Common myeloid progenitor, CD34-positive (primary cell): ENCODE data around the gene S100A3.
"Not testable (repeated sequence)": the region's sequence is repeated elsewhere in the genome, so short reads cannot be mapped to it uniquely, and the experiment has no call there.

Source experiments
- CTCF ChIA-PET: fragments of 350-600 bp; sonication (Branson Sonifier 250); formaldehyde crosslinking; loops from one replicate; lab custom pipeline; 2021; ENCODE audit warnings: antibody characterized with exemption; lab: Charles Lee
- POLR2A ChIA-PET: fragments of 350-600 bp; sonication (Branson Sonifier 250); formaldehyde crosslinking; loops from one replicate; lab custom pipeline; 2021; ENCODE audit warnings: antibody characterized with exemption; lab: Charles Lee
- DNase-seq, 3 donors: peaks; one replicate each; pipeline versions ENCODE4 v3.0.0 to v3.0.0-alpha.2; 2013
- H3K27ac ChIP-seq, 2 experiments: 1 replicate in 1 of 2; 2 replicates in 1 of 2; pipeline ENCODE4 v1.7.0; 2013; ENCODE audit warnings: inconsistent platforms in 2 of 2, low read length in 2 of 2, mild to moderate bottlenecking in 2 of 2, low read depth in 1 of 2, moderate library complexity in 1 of 2; ENCODE audit not compliant: severe bottlenecking in 2 of 2, insufficient read depth in 1 of 2, poor library complexity in 1 of 2
- H3K27me3 ChIP-seq, 5 experiments: replicated peaks in 2 of 5; 1 replicate in 3 of 5; 2 replicates in 2 of 5; pipeline versions ENCODE4 v1.6.1 to v1.7.0; 2013; ENCODE audit warnings: low read length in 4 of 5, mild to moderate bottlenecking in 2 of 5, moderate library complexity in 2 of 5, inconsistent platforms in 1 of 5; ENCODE audit not compliant: insufficient read depth in 5 of 5, control insufficient read depth in 4 of 5
- H3K36me3 ChIP-seq, 4 experiments: 1 replicate in 2 of 4; 2 replicates in 2 of 4; pipeline versions ENCODE4 v1.6.1 to v1.7.0; 2013; ENCODE audit warnings: low read length in 3 of 4, control low read depth in 1 of 4, mild to moderate bottlenecking in 1 of 4; ENCODE audit not compliant: control insufficient read depth in 4 of 4, insufficient read depth in 4 of 4
- H3K4me1 ChIP-seq, 4 experiments: 1 replicate in 3 of 4; 2 replicates in 1 of 4; pipeline versions ENCODE4 v1.6.1 to v1.7.1; 2013; ENCODE audit warnings: low read length in 3 of 4, mild to moderate bottlenecking in 3 of 4, control low read depth in 1 of 4, inconsistent platforms in 1 of 4, moderate library complexity in 1 of 4; ENCODE audit not compliant: control insufficient read depth in 4 of 4, insufficient read depth in 4 of 4; ENCODE audit errors: control extremely low read depth in 1 of 4
- H3K4me3 ChIP-seq, 7 experiments: 1 replicate in 4 of 7; 2 replicates in 3 of 7; pipeline versions ENCODE4 v1.5.1 to v1.7.0; 2013; ENCODE audit warnings: mild to moderate bottlenecking in 7 of 7, low read length in 6 of 7, moderate library complexity in 6 of 7, inconsistent platforms in 2 of 7, low read depth in 2 of 7, control low read depth in 1 of 7; ENCODE audit not compliant: insufficient read depth in 4 of 7, control insufficient read depth in 1 of 7; ENCODE audit errors: extremely low read depth in 1 of 7
- H3K9me3 ChIP-seq, 5 experiments: 1 replicate in 4 of 5; 2 replicates in 1 of 5; pipeline versions ENCODE4 v1.6.1 to v1.7.1; 2013; ENCODE audit warnings: low read length in 4 of 5, mild to moderate bottlenecking in 2 of 5, inconsistent platforms in 1 of 5, low read depth in 1 of 5, moderate library complexity in 1 of 5; ENCODE audit not compliant: control insufficient read depth in 4 of 5, insufficient read depth in 2 of 5; ENCODE audit errors: control extremely low read depth in 1 of 5
- WGBS: methylation state at CpG from one replicate; pipeline ENCODE4 v1.1.5; 2013; ENCODE audit not compliant: insufficient coverage; 5-methylcytosine and 5-hydroxymethylcytosine counted together

Gene S100A3

GRCh38 chr1:153587314-153587713 lies 38.3 kb upstream of the S100A3 start:
- Histone ChIP-seq H3K27ac (no peak overlapping the region), H3K4me1 (no peaks in the 10 kb centered on the region), H3K27me3 (no peaks in the 10 kb centered on the region), H3K36me3 (no peaks in the 10 kb centered on the region), H3K4me3 (no peak overlapping the region), H3K9me3 (no peaks in the 10 kb centered on the region)
- CTCF ChIA-PET: interaction anchor here (0.7 to 1.8 kb wide), 4 partner anchors 9 to 40 kb away, joined by 3 to 10 read pairs (median 4); partner anchors contain the start of gene S100A13
- POLR2A ChIA-PET: no interaction called here
- 83% methylated on average over 2 of the region's 5 CpGs for WGBS
- no peak for DNase-seq

GRCh38 chr1:153586347-153586746 lies 37.3 kb upstream of the S100A3 start:
- no peaks in the 10 kb centered on the region for H3K4me1 ChIP-seq
- no peaks in the 10 kb centered on the region for H3K9me3 ChIP-seq
- POLR2A ChIA-PET: no interaction called here
- no CpG with 5 or more reads among the region's 1 CpG for WGBS
- H3K27me3 ChIP-seq: no peaks in the 10 kb centered on the region
- no peaks in the 10 kb centered on the region for H3K36me3 ChIP-seq
- no peak overlapping the region for H3K27ac ChIP-seq
- H3K4me3 ChIP-seq: no peak overlapping the region
- CTCF ChIA-PET: interaction anchor here (0.9 to 1.8 kb wide), 4 partner anchors 10 to 18 kb away, joined by 3 to 10 read pairs (median 4); no protein-coding TSS in a partner anchor
- no peak for DNase-seq

- Histone ChIP-seq H3K27ac (no peak overlapping the region), H3K9me3 (no peaks in the 10 kb centered on the region), H3K27me3 (no peaks in the 10 kb centered on the region), H3K4me3 (no peak overlapping the region), H3K4me1 (no peaks in the 10 kb centered on the region), H3K36me3 (no peaks in the 10 kb centered on the region)
- DNase-seq: no peak
- WGBS: 90% methylated on average over 1 of the region's 1 CpG
- POLR2A ChIA-PET: no interaction called here
- CTCF ChIA-PET: no interaction called here
These were observed 35.9 kb upstream of the S100A3 start for GRCh38 chr1:153585006-153585405.

DNA sequence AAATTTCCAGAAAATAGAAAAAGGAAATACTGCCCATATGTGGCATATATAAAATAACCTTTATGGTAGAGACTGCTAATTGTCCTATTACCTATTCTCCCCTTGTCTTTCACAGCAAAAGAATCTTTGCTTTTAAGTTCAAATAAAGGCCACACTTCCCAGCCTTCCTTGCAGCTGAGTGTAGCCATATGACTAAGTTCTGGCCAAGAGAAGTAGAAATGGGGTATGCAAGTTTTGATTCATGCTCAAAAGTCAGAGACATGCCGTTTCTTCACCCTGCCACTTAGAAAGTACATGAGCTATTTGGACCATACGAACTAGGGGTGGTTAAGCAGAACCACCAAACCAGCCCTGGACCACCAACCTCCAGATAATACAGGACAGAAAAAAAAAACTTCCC lies 34.9 kb upstream of the S100A3 start:
- no peak overlapping the region for H3K27ac ChIP-seq
- ChIA-PET CTCF (no interaction called here), POLR2A (no interaction called here)
- no peaks in the 10 kb centered on the region for H3K9me3 ChIP-seq
- 90% methylated on average over 2 of the region's 2 CpGs for WGBS
- no peaks in the 10 kb centered on the region for H3K36me3 ChIP-seq
- no peak overlapping the region for H3K4me3 ChIP-seq
- DNase-seq: no peak
- no peaks in the 10 kb centered on the region for H3K27me3 ChIP-seq
- no peaks in the 10 kb centered on the region for H3K4me1 ChIP-seq

GRCh38 chr1:153583514-153583913 lies 34.5 kb upstream of the S100A3 start:
- POLR2A ChIA-PET, CTCF ChIA-PET, H3K27me3 ChIP-seq, H3K4me1 ChIP-seq, H3K4me3 ChIP-seq, H3K36me3 ChIP-seq, DNase-seq, H3K9me3 ChIP-seq, H3K27ac ChIP-seq: not testable (repeated sequence)
- WGBS: 100% methylated on average over 1 of the region's 3 CpGs

DNA sequence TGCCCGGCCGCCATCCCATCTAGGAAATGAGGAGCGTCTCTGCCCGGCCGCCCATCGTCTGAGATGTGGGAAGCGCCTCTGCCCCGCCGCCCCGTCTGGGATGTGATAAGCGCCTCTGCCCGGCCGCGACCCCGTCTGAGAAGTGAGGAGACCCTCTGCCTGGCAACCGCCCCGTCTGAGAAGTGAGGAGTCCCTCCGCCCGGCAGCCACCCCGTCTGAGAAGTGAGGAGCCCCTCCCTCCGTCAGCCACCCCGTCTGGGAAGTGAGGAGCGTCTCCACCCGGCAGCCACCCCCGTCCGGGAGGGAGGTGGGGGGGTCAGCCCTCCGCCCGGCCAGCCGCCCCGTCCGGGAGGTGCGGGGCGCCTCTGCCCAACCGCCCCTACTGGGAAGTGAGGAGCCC lies 33.8 kb upstream of the S100A3 start:
- H3K36me3 ChIP-seq, H3K27me3 ChIP-seq, H3K27ac ChIP-seq, H3K4me1 ChIP-seq, DNase-seq, POLR2A ChIA-PET, CTCF ChIA-PET, H3K9me3 ChIP-seq, H3K4me3 ChIP-seq: not testable (repeated sequence)
- 95% methylated on average over 11 of the region's 34 CpGs for WGBS

DNA sequence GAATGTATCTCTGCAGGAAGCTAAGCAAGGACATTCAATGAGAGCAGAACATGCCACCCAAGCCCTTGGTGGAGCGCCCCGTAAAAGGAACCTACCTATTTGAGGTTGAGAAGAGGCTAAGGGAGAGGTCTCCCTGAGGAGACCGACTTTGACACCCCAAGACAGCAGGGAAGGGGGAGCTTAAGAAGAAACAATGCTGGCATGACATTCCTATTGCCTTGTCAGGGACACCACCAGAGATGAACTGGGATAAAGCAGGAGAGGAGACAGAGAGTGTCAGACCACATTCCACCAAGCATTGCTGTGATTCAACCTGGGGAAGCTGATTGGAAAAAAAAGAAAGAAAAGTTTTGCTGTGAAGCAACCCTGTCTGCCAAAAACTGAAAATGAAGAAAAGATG lies 29.9 kb upstream of the S100A3 start:
- H3K9me3 ChIP-seq: no peaks in the 10 kb centered on the region
- peaks cover 0 to 8% (median 0%) of the 10 kb centered on the region in 5 experiments for H3K27me3 ChIP-seq
- POLR2A ChIA-PET: no interaction called here
- no peaks in the 10 kb centered on the region for H3K36me3 ChIP-seq
- no peak overlapping the region for H3K27ac ChIP-seq
- CTCF ChIA-PET: interaction anchor here (1.3 to 1.6 kb wide), 2 partner anchors 9 to 36 kb away, joined by 5 read pairs; no protein-coding TSS in a partner anchor
- peaks cover 0 to 2% (median 0%) of the 10 kb centered on the region in 4 experiments for H3K4me1 ChIP-seq
- no peak overlapping the region for H3K4me3 ChIP-seq
- DNase-seq: no peak
- WGBS: 90% methylated on average over 3 of the region's 3 CpGs
